Fibroblast of skin of scalp (primary cell): ENCODE data around the gene OR2F1.
"Not testable (repeated sequence)": the region's sequence is repeated elsewhere in the genome, so short reads cannot be mapped to it uniquely, and the experiment has no call there.

Source experiments
- DNase-seq: peaks from one replicate; pipeline ENCODE4 v3.0.0-alpha.2; 2013

The OR2F1 gene

GRCh38 chr7:144010061-144010460 lies 55.4 kb downstream of the OR2F1 start:
- not testable (repeated sequence) for DNase-seq

DNA sequence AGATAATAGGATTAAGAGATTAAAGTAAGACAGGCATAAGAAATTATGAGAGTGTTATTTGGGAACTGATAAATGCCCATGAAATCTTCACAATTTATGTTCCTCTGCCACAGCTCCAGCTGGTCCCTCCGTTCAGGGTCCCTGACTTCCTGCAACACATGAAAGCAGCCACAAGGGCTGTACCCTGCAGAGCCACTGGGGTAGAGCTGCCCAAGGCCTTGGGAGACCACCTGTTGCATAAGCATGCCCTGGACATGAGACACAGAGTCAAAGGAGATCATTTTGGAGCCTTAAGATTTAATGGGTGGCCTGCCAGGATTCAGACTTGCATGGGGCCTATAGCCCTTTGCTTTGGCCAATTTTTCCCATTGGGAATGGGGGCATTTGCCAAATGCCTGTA lies 56.2 kb downstream of the OR2F1 start:
- not testable (repeated sequence) for DNase-seq

- peak; percentile 7 for DNase-seq
Measured at GRCh38 chr7:144011458-144012230, 57.0 kb downstream of the OR2F1 start.
